SK-N-SH (cell line): Measurements from ENCODE around the gene NIF3L1. TPM values are rescaled to one million over a fixed set of nuclear protein-coding genes. Genes with fewer than 3 reads are reported as not detected.

Experiments used
- CTCF ChIA-PET: fragments of 300-600, 350-600 bp; formaldehyde crosslinking; extraction: SDS; loops from one replicate; lab custom pipeline; 2021; lab: Yijun Ruan, JAX
- POLR2A ChIA-PET: fragments of 350-600 bp; sonication (Branson Sonifier 250); formaldehyde crosslinking; extraction: SDS; loops from one replicate; lab custom pipeline; 2020; ENCODE audit warnings: antibody characterized with exemption, inconsistent platforms; lab: Yijun Ruan, JAX
- DNase-seq: peaks from one replicate; pipeline ENCODE4 v3.0.0; 2012
- H2AFZ ChIP-seq: fragments of 200-600 bp; sonication (generic); 2 replicates; pipeline ENCODE4 v1.8.1; 2016; ENCODE audit warnings: antibody characterized with exemption, mild to moderate bottlenecking, low read depth
- H3F3A ChIP-seq: fragments of 200-600 bp; sonication (generic); replicated peaks from 2 replicates; pipeline ENCODE3; 2016; ENCODE audit warnings: antibody characterized with exemption, mild to moderate bottlenecking; ENCODE audit not compliant: insufficient read depth
- H3K27ac ChIP-seq, 2 experiments: fragments of 200-500 bp in 1 of 2; fragments of 200-600 bp in 1 of 2; sonication (Bioruptor generic) in 1 of 2; sonication (generic), shearing (Covaris generic) in 1 of 2; 2 replicates each; pipeline versions ENCODE4 v1.5.1 to v1.6.1; 2014 to 2016; ENCODE audit warnings: low read depth in 2 of 2, inconsistent platforms in 1 of 2, low read length in 1 of 2, mild to moderate bottlenecking in 1 of 2, mixed read lengths in 1 of 2
- H3K27me3 ChIP-seq: fragments of 200-600 bp; sonication (generic), shearing (Covaris generic); 2 replicates; pipeline ENCODE4 v1.6.1; 2016; ENCODE audit warnings: mixed run types; ENCODE audit not compliant: insufficient read depth
- H3K36me3 ChIP-seq, 2 experiments: fragments of 200-500 bp in 1 of 2; fragments of 200-600 bp in 1 of 2; sonication (Bioruptor generic) in 1 of 2; sonication (generic) in 1 of 2; replicated peaks in 1 of 2; 2 replicates each; pipeline versions ENCODE3 to v1.5.1; 2014 to 2016; ENCODE audit warnings: low read length in 1 of 2, mild to moderate bottlenecking in 1 of 2; ENCODE audit not compliant: insufficient read depth in 2 of 2, control insufficient read depth in 1 of 2
- H3K4me1 ChIP-seq, 2 experiments: fragments of 200-500 bp in 1 of 2; fragments of 200-600 bp in 1 of 2; sonication (Bioruptor generic) in 1 of 2; sonication (generic), shearing (Covaris generic) in 1 of 2; 2 replicates each; pipeline versions ENCODE4 v1.5.1 to v1.6.1; 2014 to 2016; ENCODE audit warnings: low read depth in 1 of 2, low read length in 1 of 2, mixed run types in 1 of 2; ENCODE audit not compliant: insufficient read depth in 2 of 2, control insufficient read depth in 1 of 2
- H3K4me2 ChIP-seq: fragments of 200-600 bp; sonication (generic), shearing (Covaris generic); 2 replicates; pipeline ENCODE4 v1.6.1; 2017; ENCODE audit warnings: mixed run types
- H3K4me3 ChIP-seq, 2 experiments: fragments of 200-500 bp in 1 of 2; fragments of 200-600 bp in 1 of 2; sonication (Bioruptor generic) in 1 of 2; sonication (generic), shearing (Covaris generic) in 1 of 2; 2 replicates each; pipeline versions ENCODE4 v1.5.1 to v1.8.1; 2014 to 2016; ENCODE audit warnings: low read depth in 2 of 2, inconsistent platforms in 1 of 2, low read length in 1 of 2, mild to moderate bottlenecking in 1 of 2, mixed read lengths in 1 of 2, moderate library complexity in 1 of 2
- H3K79me2 ChIP-seq: fragments of 200-600 bp; sonication (generic); 2 replicates; pipeline ENCODE4 v1.8.1; 2017; ENCODE audit warnings: mild to moderate bottlenecking; ENCODE audit not compliant: insufficient read depth
- H3K9ac ChIP-seq: fragments of 200-600 bp; sonication (generic); 2 replicates; pipeline ENCODE4 v1.6.1; 2017; ENCODE audit warnings: mixed run types
- H3K9me2 ChIP-seq: fragments of 200-600 bp; sonication (generic); 2 replicates; pipeline ENCODE4 v1.6.1; 2017; ENCODE audit warnings: mixed run types
- H3K9me3 ChIP-seq: fragments of 200-600 bp; sonication (generic); 2 replicates; pipeline ENCODE4 v1.6.1; 2017; ENCODE audit warnings: mixed run types, mild to moderate bottlenecking, moderate library complexity
- H4K20me1 ChIP-seq: fragments of 200-600 bp; sonication (generic); 2 replicates; pipeline ENCODE4 v1.6.1; 2017; ENCODE audit warnings: mild to moderate bottlenecking, mixed run types; ENCODE audit not compliant: insufficient read depth
- EP300 ChIP-seq, 2 experiments: IDR thresholded peaks; 2 replicates each; pipeline versions ENCODE4 v1.4.0 to v1.6.1; 2012; ENCODE audit warnings: borderline replicate concordance in 1 of 2, low read depth in 1 of 2, low read length in 1 of 2
- GABPA ChIP-seq: IDR thresholded peaks from 2 replicates; pipeline ENCODE4 v1.4.0; 2012; ENCODE audit warnings: low read depth, mild to moderate bottlenecking
- GATA2 ChIP-seq: sonication (generic); formaldehyde crosslinking; IDR thresholded peaks from 2 replicates; pipeline ENCODE4 v1.5.0; 2020; ENCODE audit warnings: mild to moderate bottlenecking, missing genetic modification reagents
- MEF2A ChIP-seq: IDR thresholded peaks from 2 replicates; pipeline ENCODE4 v1.4.0; 2012; ENCODE audit warnings: low read depth, borderline replicate concordance
- SMC3 ChIP-seq: IDR thresholded peaks from 2 replicates; pipeline ENCODE4 v1.6.1; 2012; ENCODE audit warnings: low read depth, low read length, improper control_type of control experiment
- YY1 ChIP-seq: IDR thresholded peaks from 2 replicates; pipeline ENCODE4 v1.4.0; 2012; ENCODE audit warnings: low read depth, mild to moderate bottlenecking
- WGBS: methylation state at CpG from one replicate; pipeline ENCODE4 v1.1.6; 2017; ENCODE audit warnings: low lambda C conversion rate; 5-methylcytosine and 5-hydroxymethylcytosine counted together
- polyA plus RNA-seq, 3 experiments: library from polyadenylated mRNA; depleted of rRNA; stranded (reverse); fragments of >200 nt; gene quantifications; 2 replicates each; pipeline ENCODE4 v1.2.3, GENCODE V29; 2012
- TF ChIP-seq, protein P1 (sequence below): fragments of 200-600 bp; sonication (generic); IDR thresholded peaks from 2 replicates; pipeline ENCODE4 v1.6.1; 2017; ENCODE audit warnings: antibody characterized with exemption, mild to moderate bottlenecking, moderate library complexity

Gene NIF3L1
- polyA plus RNA-seq, 1 of the 3 experiments (the other 2 are of a cell fraction) = 52.4 TPM

DNA sequence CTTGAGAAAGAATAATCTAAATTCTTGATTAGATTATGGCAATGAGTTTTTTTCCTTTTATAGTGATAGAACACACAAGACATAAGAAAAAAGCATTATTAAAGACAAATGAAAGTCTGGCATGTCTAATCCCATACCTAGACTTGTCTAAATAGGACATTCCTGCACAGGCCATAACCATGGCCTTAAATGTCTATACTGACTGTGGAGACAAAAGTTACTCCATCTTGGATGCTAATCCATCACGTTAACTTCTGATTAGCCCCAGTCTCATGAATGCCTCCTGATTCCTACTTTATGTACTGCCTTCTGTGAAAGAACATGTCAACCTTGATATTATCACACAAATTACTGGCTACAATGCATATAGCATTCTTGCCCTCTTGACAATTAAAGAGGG lies 50.7 kb downstream of the NIF3L1 start:
- H3K27ac ChIP-seq = no peak overlapping the region
- WGBS = 100% methylated on average over 1 of the region's 1 CpG
- POLR2A ChIA-PET = no interaction called here
- no peaks in the 10 kb centered on the region for H3K27me3 ChIP-seq
- no peak overlapping the region for H2AFZ ChIP-seq
- H3K4me2 ChIP-seq = no peak overlapping the region
- H3K4me3 ChIP-seq = no peak overlapping the region
- no peak overlapping the region for H3K9ac ChIP-seq
- CTCF ChIA-PET = interaction anchor here (0.9 to 1.3 kb wide), 2 partner anchors 33 to 34 kb away, joined by 3 to 4 read pairs; no protein-coding TSS in a partner anchor
- no peaks in the 10 kb centered on the region for H3K9me3 ChIP-seq
- DNase-seq = no peak
- H3K4me1 ChIP-seq = no peaks in the 10 kb centered on the region; a peak in 1 of 4 replicates
- no peaks in the 10 kb centered on the region for H3K9me2 ChIP-seq
- no peaks in the 10 kb centered on the region for H3K79me2 ChIP-seq
- peaks cover 72 to 79% of the 10 kb centered on the region in 2 experiments for H3K36me3 ChIP-seq
- TF ChIP-seq GABPA (no peak), GATA2 (CRISPR knock-in tag) (no peak), SMC3 (no peak), MEF2A (no peak)
- TF ChIP-seq, protein P1, sequence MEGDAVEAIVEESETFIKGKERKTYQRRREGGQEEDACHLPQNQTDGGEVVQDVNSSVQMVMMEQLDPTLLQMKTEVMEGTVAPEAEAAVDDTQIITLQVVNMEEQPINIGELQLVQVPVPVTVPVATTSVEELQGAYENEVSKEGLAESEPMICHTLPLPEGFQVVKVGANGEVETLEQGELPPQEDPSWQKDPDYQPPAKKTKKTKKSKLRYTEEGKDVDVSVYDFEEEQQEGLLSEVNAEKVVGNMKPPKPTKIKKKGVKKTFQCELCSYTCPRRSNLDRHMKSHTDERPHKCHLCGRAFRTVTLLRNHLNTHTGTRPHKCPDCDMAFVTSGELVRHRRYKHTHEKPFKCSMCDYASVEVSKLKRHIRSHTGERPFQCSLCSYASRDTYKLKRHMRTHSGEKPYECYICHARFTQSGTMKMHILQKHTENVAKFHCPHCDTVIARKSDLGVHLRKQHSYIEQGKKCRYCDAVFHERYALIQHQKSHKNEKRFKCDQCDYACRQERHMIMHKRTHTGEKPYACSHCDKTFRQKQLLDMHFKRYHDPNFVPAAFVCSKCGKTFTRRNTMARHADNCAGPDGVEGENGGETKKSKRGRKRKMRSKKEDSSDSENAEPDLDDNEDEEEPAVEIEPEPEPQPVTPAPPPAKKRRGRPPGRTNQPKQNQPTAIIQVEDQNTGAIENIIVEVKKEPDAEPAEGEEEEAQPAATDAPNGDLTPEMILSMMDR = no peak
- H4K20me1 ChIP-seq = no peaks in the 10 kb centered on the region
- peaks cover 11% of the 10 kb centered on the region for H3F3A ChIP-seq

DNA sequence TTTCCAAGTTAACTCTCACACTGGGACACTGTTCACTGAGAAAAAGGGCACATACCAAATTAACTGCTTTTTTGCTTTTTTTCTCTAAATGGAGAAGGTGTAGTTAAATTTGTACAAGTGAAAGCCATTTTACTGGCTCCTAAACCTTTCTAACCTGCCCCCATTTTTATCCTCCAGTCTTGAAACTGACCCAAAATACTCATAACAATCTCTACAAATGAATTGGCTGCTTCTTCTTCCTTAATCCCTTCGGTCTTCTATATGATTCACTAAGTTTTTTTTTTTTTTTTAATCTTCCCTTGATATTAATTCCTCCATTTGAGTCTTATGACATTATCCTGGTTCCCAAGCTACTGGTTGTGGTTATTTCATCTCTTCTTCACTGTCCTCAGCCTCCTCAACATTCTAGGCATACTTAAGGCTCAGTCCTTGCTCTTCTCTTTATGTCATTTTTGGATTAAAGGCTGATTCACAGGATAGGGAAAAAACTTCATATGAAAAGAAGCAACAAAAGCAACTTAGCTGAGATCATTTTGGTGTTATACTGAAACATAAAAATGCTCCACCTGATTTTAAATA lies 54.4 kb downstream of the NIF3L1 start:
- no peaks in the 10 kb centered on the region; a peak in 1 of 4 replicates for H3K4me1 ChIP-seq
- no peak overlapping the region for H2AFZ ChIP-seq
- no peaks in the 10 kb centered on the region for H3K79me2 ChIP-seq
- peaks cover 31% of the 10 kb centered on the region for H3F3A ChIP-seq
- no peak for DNase-seq
- H3K9me2 ChIP-seq = no peaks in the 10 kb centered on the region
- WGBS = 83% methylated on average over 1 of the region's 1 CpG
- H3K27ac ChIP-seq = peak overlapping the region in 1 of 2 experiments; percentile 69; a peak in 2 of 4 replicates
- ChIA-PET CTCF (interaction anchor here (0.7 kb wide), 1 partner anchor 214 kb away, joined by 3 read pairs; no protein-coding TSS in a partner anchor), POLR2A (no interaction called here)
- H3K4me2 ChIP-seq = no peak overlapping the region
- H4K20me1 ChIP-seq = no peaks in the 10 kb centered on the region
- H3K27me3 ChIP-seq = no peaks in the 10 kb centered on the region
- no peak overlapping the region for H3K4me3 ChIP-seq
- peaks cover 49 to 72% of the 10 kb centered on the region in 2 experiments for H3K36me3 ChIP-seq
- H3K9me3 ChIP-seq = no peaks in the 10 kb centered on the region
- TF ChIP-seq EP300 (IDR thresholded peaks at IDR 0.05; ENCODE audit: borderline replicate concordance in 1 of 2, low read depth in 1 of 2, low read length in 1 of 2) (no peak), YY1 (no peak), GATA2 (CRISPR knock-in tag) (no peak)
- no peak overlapping the region for H3K9ac ChIP-seq
